ENCODE data around the gene RASSF8.

The RASSF8 gene

DNA sequence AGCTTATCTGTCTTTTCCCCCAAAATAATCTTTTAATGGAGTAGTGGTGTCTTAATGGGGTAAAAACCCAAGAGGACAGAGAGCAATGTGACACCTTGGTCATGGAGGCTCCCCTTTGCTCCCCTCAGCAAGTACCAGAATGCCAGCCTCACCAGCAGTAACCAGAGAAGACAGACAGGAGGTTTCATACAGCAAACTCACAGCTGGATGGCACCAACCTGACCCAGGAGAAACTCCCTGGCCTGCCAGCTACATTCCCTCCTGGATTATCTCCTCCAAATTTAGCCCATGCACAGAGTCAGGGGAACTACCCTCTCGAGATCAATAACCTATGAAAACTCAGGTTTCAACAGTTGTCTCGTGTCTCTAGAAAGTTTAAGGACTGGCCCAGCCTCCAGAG lies 150.4 kb downstream of the RASSF8 start:
- no peak for DNase-seq (ENCODE audit: low read depth in 3 of 3)

DNA sequence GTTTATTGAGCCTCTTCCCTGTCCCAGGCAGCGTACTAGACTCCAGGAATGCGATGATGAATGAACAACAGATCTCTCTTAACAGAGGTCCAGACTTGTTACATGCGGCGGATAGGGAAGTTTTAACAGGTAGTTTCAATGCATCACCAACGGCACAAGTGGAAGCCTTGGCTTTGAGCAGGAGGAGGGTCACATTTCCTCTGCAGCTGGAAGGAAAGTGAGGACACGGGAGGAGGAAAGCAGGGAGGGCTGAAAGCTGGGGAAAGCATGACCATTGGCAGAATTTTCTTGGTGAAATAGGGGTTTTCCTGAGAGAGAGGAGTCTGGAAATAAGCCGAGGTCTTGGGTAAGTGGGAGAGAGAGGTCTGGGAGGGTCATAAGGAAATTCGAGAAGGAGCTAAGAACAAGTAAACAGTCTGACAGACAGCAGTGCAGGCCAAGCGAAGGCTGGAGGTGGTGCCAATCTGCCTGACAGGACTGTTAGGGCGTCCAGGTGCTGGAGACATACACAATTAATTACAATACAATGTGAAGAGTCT lies 150.9 kb downstream of the RASSF8 start:
- no peak for DNase-seq (ENCODE audit: low read depth in 3 of 3)

DNA sequence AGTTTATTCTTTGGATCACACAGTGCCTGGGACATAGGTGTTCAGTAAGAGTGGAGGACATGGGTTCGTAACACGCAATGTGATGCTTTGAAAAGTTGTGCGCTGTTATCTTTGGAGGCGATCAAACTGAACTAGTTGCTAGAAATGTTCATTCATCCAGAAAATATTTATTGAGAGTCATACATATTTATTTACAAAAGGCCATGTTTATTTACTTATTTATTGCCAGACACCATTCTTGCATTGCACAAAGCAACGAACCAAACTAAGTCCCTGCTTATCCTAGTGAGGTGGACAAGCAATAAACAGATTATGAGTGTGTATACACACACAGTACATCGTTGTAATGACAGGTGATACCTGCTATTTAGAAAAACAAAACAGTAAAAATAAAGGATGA lies 153.8 kb downstream of the RASSF8 start:
- no peak for DNase-seq (ENCODE audit: low read depth in 3 of 3)

DNA sequence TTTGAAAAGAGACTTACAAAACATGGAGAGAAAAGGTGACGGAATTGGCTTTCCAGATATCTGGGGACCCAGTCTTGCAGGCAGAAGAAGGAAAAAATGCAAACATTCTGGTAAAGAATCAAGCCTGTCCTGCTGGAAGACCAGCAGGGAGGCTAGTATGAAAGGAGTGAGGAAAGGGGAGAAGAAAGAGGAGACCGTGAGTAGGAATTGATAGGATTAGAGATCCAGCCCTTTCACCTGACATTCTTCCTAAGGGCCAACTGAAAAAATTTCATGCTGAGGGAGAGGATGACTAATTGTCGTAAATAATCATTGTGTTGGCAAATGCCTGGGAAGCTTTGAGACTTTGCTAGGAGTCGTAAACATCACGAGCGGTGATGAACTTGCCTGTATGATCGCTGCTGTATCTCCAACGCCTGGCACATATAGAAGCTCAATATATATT lies 154.2 kb downstream of the RASSF8 start:
- DNase-seq (ENCODE audit: low read depth in 3 of 3), result no peak

DNA sequence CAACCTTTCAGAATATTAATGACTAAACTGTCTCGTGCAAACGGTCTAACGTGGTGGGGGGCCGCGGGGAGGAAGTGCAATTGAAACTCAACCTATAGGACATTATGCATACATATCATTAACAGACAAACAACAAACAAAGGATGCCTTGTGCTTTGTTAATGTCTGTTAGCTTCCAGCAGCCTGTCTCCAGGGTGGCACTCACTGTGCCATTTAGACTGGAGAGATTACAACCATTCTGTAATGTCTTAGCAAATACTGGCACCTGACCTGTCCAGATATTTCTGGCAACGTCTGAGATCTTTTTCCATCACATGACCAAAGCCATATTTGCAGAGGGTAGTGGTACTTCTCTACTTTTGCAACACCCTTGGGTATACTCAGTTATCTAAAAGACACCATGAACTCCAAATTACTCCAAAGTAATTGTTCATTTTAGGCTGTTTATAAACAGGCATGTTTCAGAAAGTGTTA lies 154.7 kb downstream of the RASSF8 start:
- DNase-seq (ENCODE audit: low read depth in 3 of 3), result no peak

DNA sequence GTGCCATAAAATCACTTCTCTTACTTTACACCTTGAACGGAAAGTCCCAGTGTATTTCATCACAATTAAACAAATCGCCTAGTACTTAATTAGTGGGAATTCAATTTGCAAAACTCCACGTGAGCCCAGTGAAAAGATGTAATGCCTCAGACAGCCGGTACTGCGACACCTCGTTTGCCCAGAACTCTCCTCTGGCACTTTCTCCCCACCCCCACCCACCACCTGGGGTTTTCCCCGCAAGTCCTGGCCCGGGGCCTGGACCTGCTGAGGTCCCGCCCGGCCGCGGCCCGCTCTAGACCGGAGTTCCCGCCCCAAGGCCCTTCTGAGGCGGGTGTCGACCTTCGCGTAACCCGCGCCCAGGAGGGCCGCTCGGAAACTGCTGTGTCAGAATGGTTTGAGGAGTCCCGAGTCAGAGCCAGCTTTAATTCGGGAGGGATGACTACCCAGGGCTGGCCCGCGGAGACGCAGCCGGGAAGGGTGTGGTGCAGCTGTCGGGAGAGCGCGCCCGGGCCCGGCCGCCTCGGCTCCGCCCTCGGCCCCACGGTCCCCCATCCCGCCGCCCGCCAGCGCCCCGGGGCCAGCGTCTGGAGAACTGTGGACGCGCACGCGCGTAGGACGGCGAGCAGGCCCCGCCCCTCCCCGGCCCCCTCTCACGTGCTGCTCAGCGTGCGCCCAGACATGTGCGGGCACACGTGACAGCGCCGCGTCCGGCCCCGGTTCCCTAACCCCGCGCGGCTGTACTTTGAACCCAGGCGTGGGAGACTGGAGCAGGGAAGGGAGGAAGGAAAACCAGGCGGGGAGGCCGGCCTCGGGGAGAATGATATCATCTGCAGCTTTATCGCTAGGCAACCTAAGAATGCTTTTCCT lies 155.6 kb downstream of the RASSF8 start:
- peak; percentile 41 to 81 (median 60) for DNase-seq (ENCODE audit: low read depth in 3 of 3)

DNA sequence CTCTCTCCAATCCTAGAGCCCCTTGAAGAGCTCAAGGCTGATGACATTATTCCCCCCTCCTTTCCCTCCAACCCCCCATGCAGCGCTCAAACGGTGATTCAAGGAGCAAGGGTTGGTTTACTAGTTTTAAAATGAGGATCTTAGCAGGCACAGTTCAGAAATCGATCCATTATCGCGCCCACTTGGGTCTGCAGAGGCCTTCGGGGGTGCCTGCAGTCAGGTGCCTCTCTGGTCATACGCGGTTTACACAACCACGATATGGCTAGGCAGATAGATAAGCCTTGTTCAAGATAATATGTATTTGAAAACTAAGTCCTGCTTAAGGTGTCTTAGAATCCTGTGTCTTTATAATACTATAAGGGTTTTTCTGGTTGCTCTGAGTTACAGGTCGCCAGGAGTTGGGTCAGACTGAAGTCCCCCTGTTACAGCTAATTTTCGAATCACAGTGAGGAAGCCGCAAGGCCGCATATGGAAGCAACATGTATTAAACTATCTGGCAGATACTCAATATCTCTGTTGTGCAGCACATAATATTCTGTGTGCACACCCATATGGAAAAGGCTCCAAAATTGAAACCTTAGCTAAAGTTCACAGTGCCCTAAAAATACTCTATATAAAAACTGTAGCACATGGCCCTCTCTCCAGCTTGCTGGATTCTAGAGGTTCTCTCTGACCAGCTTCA lies 156.4 kb downstream of the RASSF8 start:
- no peak for DNase-seq (ENCODE audit: low read depth in 3 of 3)

DNA sequence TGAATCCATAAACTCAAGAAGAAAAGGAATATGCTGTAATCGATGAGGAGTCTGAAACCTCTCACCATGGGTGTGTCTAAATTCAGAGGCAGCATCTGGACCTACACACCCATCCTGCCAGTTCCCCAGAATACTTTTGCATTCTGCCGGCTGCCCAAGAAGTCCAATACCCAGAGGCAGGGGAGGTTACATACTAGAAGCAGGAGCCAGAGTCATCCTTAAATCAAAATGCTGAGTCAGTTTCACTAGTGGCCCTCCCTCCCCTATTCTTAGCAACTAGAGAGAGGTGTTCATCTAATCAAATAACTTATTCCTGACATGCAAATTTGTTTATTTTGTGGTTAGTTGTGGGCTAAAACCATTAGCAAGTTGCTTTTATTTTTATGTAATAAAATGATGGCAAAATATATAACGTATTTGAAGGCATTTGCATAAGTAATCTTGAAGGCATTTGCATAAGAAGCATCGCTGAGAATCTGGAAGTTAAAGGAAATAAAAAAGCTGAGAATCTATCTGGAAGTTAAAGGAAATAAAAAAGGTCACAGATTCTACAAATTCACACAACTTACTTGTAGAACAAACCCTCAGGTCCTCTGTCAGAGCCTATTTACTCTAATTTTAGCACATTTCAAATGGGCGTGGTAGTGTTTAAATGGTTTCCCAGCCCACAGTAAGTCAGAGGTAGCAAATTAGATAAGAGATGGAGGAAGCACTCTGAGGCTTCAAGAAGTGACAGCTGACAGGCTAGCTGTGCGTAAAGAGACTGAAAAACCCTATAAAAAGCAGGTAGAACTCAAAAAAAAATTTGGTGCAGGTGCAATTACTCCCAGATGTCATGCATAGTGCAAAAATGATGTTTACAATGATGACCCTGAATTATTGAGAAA lies 158.6 kb downstream of the RASSF8 start:
- no peak for DNase-seq (ENCODE audit: low read depth in 3 of 3)

DNA sequence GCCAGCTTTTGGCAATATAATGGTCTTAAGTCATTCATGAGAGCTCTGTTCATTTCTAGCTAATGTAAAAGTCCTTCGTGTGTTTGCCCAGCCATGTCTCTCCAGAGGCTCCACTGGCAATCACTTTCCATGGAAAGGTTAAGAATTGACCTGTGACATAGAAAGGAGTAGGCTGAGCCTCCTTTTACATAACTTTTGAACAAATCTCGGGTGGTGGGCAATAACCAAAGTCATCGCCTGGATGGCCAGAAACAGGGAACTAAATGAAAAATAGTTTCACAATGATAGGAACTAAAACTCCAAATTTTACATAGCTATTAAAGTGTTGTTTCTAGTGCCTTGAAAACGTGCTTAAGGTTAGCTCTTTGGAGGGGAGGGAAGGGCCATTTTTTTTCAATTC lies 159.8 kb downstream of the RASSF8 start:
- no peak for DNase-seq (ENCODE audit: low read depth in 3 of 3)

DNA sequence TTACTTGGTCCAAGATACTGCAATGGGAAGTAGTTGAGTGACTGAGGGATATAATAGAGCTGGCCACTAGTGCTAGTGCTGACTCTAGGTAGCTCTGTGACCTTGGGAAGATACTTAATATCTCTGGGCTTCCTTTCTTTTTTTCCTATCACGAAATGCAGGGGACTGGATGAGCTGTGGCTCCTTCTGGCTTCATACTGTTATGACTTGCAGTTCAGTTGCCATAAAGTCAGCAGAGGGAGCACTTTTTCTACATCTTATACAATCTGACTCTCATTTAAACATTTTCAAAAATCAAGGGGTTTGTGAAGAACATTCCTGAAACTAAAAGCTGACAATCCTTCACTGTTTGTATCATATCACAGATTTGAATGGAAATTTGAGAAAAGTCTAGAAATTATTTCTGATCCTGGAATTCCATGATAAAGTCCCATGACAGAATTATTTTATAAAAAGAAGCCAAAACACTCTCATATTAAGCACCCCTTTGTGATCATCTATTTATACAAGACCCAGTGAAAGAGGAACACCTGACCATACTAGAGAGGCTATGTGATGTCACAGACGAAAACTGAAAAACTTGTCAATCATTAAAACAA lies 161.0 kb downstream of the RASSF8 start:
- DNase-seq (ENCODE audit: low read depth in 3 of 3), result no peak

DNA sequence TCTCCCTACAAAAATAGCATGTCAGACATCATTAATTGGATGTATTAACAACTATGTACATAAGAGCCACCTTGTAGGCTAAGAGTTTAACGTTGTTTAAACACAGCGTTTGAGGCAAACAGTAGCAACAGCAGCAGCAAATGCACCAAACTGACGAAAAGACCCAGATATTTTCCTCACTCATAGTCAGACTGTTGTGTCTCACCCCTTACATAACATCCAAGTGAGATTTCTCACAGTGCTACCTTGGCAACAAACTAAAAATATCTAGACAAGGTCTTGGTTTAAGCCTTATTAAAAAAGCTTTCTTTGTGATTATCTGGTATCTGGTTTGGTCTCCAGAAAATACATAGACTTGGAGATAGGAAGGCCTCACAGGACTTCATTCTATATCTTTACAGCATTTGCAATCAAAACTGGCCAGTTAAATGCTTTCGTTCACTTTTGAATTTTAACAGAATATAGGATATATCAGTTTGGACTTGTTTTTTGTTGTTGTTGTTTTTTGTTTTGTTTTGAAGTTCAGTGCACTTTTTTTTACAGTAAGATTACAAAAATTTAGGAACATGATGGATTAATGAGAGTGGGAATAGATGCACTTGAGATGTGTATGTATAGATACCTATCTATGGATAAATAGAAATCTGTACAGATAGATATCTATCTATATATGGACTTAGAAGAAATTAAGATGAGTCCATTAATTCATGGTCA lies 162.2 kb downstream of the RASSF8 start:
- DNase-seq (ENCODE audit: low read depth in 3 of 3), result no peak

DNA sequence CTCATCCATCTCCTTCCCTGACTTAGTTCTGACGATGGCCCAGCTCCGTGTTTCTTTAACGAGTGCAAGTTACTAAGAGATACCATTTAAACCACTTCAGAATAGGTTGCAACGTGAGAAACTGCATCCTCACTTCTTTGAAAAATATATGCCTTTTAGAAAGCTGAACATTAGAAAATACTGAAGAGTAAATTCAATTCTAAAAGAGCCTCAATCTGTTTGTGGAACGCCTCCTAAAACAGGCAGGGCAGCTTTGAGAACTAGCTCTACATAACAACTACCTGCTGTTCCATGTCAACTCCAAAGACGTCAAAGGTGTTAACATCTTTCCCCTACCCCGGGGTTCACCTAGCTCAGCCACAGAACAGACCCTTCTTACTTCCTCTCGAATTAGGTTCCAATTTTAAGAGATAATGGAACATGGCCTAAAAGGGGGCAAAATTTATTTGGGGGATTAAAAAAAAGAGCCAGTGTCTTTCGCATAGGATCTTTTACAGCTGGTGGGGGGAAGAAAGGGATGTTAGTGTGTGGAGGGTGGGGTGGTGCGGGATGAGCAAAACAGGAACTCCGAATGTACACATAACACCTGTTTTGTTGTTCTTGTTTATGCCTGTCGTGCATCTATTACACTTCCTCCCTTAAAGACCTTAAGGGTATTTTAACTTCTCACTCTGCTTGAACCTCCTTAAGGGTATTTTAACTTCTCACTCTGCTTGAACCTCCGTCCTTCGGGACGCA lies 163.0 kb downstream of the RASSF8 start:
- DNase-seq (ENCODE audit: low read depth in 3 of 3), result no peak

DNA sequence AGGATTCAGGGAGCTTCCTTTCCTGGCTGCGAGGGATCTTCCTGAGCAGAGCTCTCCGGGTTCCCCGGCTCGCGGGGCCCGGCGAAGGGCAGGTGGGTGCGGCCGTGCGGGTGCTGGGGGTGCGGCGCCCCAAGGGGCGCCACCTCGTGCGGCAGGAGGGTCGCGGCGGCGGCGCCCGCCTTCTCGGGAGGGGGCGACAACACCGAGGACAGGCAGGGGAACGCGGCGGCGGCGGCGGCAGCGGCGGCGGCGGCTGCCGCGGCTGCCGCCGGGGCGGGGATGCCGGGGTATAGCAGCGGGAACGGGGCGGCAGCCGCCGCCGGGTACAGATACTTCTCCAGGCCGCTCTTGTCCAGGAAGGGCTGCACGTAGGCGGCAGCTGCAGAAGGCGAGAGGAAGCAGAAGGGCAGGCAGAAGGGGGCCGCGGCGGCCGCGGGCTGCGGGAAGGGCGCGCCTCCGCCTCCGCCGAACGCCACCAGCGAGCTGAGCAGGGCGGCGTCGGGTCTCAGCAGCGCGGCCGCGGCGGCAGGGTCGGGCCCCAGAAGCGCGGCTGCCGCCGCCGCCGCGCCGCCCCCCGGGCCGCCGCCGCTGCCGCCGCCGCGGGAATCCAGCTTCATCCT lies 163.7 kb downstream of the RASSF8 start:
- DNase-seq (ENCODE audit: low read depth in 3 of 3), result peak in 1 of 3 experiments; percentile 17

DNA sequence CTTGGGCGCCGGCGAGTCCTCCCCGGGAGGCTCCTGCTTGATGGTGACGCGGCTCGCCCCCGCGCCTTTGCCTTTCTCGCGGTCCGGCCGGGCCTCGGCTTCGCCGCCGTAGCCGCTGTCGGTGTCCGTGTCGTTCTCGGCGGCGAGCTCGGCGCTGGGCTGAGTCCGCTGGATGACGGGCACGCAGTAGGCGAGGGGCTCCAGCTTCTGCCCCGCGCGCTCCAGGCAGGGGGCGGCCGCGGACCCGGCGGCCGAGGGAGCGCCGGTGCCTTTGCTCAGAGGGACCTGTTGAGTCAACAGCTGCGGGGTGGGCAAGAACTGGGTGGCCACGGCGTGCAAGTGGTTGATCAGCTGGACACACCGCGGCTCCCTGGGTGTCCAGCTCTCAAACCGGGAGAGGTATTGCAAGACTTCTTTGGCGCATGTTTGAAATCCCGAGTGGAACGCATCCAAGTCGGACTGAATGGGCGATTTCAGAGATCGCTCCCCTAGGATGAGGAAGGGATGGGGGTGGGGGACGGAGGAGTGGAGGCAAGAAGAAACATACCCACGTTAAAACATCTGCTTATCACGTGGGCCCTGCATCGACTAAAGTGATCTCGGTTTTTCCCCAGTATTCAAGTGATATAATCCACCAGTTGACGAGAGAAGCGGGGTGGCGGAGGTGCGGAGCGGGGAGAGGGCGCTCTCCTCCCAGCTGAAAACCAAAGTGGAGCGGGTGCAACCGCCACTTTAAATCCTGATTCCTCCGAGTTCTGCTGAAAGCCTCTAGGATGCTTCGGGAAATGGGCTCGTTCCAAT lies 164.4 kb downstream of the RASSF8 start:
- DNase-seq (ENCODE audit: low read depth in 3 of 3), result peak in 1 of 3 experiments; percentile 19

DNA sequence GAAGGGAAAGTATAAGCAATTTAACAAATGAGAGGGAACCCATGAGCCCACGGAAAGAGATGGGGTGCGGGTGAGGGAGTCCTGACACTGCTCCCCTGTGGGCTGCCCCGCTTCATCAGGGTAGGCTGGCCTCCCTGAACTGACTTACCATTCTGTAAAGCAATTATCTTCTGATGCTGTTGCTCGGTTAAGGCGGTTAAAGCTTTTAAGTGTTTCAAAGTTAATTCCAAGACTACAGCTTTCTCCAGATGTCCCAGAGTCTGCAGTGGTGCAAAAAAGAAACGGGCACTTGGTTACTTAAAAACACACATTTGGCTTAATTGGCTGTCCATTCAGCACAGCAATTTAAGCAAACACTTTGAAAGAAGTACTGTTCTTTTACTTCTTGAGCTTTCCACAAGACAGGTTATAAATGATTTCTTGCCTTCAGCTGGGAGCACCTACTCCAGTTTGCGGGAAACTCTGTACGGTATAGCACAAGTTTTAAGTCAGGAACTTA lies 165.0 kb downstream of the RASSF8 start:
- DNase-seq (ENCODE audit: low read depth in 3 of 3), result no peak

DNA sequence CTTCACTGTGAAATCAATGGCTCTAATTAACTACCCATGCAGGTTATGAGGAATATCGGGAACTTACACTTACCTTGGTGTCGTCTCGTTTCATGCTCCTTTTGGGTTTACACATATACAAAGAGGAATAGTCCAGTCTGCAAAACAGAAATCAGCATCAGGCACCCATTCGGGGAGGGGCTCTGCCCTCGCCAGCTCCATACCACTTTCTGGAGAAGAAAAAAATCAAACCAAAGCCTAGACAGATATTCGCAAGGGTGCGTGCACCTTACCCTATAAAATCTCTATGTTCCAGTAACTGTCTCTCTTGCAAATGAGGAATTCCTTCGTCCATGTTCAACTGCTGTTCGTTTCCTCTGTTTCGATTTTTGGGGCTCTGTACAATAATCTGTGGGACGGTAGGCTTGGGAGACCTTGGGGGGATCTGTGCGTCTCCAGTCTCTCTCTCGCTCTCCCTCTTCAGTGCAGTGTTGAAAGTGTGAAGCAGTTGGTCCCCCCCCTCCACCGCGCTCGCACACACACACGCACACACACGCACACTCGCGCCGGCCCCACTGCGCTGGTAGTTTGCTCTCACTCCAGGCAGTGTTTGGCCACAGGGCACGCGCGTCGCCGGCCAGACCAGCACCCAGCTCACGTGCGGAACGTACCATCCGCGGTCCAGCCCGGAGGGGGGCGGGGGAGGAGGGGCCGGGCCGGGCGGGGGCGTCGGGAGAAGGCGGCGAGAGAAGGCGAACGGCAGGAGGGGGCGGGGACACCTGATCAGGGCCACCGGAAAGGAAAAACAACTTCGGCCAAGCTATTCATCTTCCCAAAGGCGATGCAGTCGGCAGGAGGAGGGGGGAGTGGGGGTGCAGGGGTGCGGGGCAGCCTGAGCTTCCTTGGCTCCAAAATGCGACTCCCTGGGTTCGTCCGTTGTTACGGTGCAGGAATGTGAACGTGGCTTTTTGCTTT lies 166.2 kb downstream of the RASSF8 start, which contains the start of gene BHLHE41:
TSS of gene BHLHE41 (minus strand) at position 592 of the 954 bp plus-strand sequence. CDS start at position 334, 258 bp downstream.
- DNase-seq (ENCODE audit: low read depth in 3 of 3), result no peak
